Uterus (tissue), 2 donors: Measurements from ENCODE around the gene NAE1.

Experiments used
- CTCF ChIP-seq, 4 experiments: fragments of 200-600 bp in 2 of 4; fragments of 450-650 bp in 2 of 4; sonication (generic) in 2 of 4; IDR thresholded peaks; one replicate each; pipeline ENCODE4 v1.5.1; 2016 to 2019; ENCODE audit warnings: antibody characterized with exemption in 4 of 4, mild to moderate bottlenecking in 2 of 4, moderate library complexity in 1 of 4
- POLR2A ChIP-seq, 2 donors: fragments of 450-650 bp; IDR thresholded peaks; one replicate each; pipeline ENCODE4 v1.6.1; 2016; ENCODE audit warnings: antibody characterized with exemption in 2 of 2, mild to moderate bottlenecking in 1 of 2, moderate library complexity in 1 of 2

GRCh38 chr16:66809765-66810164 is 21.0 kb downstream of the NAE1 start:
- TF ChIP-seq CTCF (IDR thresholded peaks at IDR 0.05), result no peak
- no peak for TF ChIP-seq POLR2A (IDR thresholded peaks at IDR 0.05)
